T follicular helper cell (primary cell): Measurements from ENCODE around the gene FMN2.

Experiments
- DNase-seq: peaks from one replicate; pipeline ENCODE4 v3.0.0-alpha.2; 2020; ENCODE audit warnings: low read depth

The FMN2 gene

GRCh38 chr1:240496356-240496755 lies 404.7 kb downstream of the FMN2 start:
- no peak for DNase-seq

GRCh38 chr1:240496941-240497340 lies 405.3 kb downstream of the FMN2 start:
- DNase-seq = no peak

GRCh38 chr1:240497908-240498307 lies 406.2 kb downstream of the FMN2 start:
- no peak for DNase-seq

DNA sequence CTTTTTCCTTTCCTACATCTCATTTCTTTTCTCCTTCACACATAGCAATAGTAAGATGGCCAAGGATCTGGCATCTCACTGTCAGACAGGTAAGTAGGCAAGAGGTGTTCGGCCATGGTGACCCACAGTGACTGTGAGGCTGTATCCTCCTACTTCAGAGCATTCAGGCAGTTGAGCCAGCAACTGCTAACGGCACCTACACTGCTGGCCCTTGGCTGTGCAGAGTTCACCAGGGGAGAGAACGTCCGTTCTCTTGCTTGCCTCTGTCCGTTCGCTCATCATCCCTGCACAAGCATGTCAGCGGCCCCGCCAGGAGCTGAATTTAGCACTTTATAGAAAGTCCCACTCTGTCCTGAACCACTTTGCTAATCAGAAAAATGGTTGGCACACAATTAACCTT lies 406.7 kb downstream of the FMN2 start:
- DNase-seq = no peak

DNA sequence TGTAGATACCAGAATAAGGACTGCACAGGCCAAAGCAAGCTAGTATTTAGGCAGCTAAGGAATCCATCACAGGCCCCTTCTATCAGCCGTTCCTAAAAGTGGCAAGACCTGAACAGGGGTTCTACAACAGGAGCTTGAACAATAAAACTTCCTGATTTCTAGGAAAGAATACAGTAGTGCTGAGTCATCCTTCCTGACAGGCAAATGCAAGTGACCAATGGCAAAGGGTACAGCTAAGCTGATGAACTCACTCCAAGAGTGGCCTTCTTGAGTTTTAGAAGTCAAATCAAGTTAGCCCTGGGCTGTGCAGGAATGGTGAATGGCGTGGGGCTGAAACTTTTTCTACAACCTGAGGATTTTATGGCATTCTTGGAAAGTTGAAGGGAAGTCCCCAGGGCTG lies 407.3 kb downstream of the FMN2 start:
- DNase-seq = no peak

DNA sequence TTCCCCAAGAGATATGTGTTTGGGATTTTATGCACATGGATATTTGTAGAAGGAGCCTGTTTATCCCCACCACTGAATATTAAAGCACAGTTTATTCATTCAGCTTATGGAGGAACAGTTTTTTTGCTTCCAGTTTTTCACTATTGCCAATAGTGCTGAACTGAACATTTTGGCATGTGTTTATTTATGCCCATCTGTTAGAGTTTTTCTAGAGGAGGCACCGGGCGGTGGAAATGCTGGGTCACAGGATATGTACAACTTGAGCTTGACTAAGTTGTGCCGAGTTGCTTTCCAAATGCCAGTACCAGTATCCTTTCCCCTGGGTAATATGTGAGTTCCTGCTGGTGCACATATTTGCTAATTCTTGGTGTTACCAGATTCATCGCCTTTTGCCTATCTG lies 409.0 kb downstream of the FMN2 start:
- DNase-seq = no peak

GRCh38 chr1:240501115-240501514 lies 409.4 kb downstream of the FMN2 start:
- DNase-seq = no peak

DNA sequence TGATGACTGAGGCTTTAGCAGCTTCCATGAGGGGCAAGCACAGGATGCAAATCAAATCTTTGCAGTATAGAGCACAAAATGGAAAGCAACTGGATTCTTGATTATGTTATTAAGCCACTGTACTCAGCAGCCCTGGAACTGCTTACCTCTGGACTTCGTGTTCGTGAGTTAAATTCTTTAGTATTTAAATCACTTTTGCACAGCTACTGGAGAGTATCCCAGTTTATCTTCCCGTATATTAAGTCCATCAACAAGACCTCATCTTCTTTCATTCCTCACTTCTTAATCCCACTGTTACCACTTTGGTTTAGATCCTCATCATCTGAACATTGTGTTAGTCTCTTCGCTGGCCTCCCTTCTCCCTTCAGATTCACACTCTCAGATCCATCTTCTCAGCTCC lies 411.4 kb downstream of the FMN2 start:
- no peak for DNase-seq

GRCh38 chr1:240503558-240503957 lies 411.9 kb downstream of the FMN2 start:
- no peak for DNase-seq

DNA sequence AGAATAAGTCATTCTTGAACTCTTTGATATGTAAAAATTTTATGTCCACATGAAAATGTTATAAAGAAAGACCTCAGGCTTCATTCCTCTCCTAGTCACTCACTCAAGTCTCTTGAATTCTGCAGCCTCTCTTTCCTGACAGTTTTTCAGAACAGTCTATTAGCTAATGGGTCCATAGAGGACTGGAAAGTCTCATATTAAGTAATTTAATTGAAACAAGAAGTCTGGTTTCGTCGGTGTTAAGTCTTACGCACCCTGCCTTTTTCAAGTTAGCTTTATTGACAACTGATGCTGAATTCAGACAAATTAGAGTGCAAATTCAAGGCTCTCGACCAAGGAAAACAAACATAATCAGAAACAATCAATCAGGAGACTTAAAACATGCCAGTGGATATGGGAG lies 414.5 kb downstream of the FMN2 start:
- DNase-seq = no peak

GRCh38 chr1:240508201-240508600 lies 416.5 kb downstream of the FMN2 start:
- no peak for DNase-seq

GRCh38 chr1:240508950-240509349 lies 417.3 kb downstream of the FMN2 start:
- no peak for DNase-seq

GRCh38 chr1:240511789-240512188 lies 420.1 kb downstream of the FMN2 start:
- no peak for DNase-seq

- no peak for DNase-seq
These were observed 423.8 kb downstream of the FMN2 start for GRCh38 chr1:240515505-240515904.

- DNase-seq = no peak
These were observed 424.4 kb downstream of the FMN2 start for GRCh38 chr1:240516069-240516468.

DNA sequence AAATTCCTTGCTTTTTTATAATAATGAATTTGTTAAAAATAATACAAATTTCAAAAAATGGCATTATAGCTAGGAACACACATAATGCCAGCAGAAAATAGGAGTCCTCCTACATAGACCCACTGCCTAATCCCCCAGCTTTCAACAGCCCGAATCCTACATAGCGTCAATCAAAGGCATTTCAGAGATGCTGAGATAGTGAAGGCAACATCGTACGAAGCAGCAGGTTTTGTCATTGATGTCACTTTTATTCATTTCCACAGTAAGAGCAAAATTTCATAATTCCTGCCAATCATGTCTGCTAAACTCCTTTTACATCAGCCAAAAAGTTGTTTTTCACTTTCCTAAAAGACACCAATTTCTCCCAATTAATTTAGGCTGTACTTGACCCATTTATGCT lies 426.2 kb downstream of the FMN2 start:
- DNase-seq = no peak

- DNase-seq = no peak
These were observed 430.6 kb downstream of the FMN2 start for GRCh38 chr1:240522122-240522822.

DNA sequence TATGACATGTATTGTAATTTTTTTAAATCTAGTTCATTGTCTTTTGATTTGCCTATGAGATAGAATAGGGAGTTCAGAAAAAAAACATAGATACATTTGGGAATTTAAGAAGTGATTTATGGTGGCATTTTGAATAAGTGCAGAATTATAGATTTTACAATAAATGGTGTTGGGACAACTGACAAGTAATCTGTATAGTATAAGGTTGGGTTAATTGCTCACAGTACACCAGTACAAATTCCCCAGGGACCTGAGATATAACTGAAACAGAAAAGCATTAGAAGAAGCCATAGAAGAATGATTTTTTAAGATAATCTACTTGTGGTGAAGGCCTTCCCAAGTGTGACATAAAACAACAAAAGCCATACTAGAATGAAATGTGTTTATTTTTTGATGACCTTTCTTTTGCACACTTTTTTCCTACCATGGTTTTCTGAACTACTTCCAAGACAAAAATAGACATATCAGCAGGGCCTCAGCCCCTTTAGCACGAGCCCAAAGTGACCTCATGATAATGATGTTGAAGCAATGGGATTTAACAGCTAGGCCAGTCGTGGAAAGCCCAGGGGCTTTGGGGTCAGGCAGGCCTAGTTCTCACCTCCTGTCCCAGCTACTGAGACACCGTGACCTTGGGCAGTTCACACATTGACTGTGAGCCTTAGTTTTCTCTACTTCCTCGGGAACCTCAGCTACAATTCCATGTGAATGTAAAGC lies 432.8 kb downstream of the FMN2 start:
- DNase-seq = no peak
